GM21529 (cell line): ENCODE results near the gene XPA.
"Not testable (repeated sequence)": the region's sequence is repeated elsewhere in the genome, so short reads cannot be mapped to it uniquely, and the experiment has no call there.

Experiments
- ATAC-seq: cut with Tn5 transposase; IDR thresholded peaks from one replicate; pipeline ENCODE4 v1.9.1; 2021; ENCODE audit not compliant: unreplicated experiment

Gene XPA

DNA sequence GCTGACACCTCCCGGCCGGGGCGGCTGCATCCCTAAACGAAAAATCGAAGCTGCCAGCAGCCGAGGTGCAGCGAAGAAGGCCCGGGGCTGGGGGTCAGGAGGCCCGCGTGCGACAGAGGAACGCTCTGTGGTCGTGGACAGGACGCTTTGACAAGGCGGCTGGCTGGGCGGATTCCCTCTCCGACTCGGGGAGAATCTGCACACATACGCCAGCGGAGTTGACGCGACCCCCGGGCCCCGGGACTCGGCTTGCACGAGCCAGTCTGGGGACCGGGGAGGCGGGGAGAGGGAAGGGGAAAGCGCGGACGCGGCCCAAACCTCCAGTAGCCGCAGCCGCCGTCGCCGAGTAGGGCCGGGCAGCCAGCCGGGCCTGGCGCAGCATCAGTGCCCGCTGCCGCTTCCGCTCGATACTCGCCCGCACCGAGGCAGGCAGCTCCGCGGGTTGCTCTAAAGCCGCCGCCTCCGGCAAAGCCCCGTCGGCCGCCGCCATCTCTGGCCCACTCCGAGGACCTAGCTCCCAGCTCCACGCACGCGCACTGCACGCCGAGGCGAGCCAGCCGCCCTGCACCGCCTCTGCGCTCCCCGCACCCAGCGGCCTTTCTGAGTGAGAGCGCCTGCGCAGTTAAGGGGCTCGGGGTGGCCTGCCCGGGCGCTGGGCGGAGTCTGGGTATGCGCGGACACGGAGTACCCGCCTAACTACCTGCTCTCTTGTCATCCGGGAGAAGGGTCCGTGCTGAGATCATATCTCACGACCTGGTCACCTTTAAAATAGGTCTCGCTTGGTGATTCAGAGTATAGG, at the start of gene XPA:
TSS of gene XPA (minus strand) at position 538 of the 799 bp plus-strand sequence. CDS start at position 490, 48 bp downstream.
- peak; percentile 91 for ATAC-seq

DNA sequence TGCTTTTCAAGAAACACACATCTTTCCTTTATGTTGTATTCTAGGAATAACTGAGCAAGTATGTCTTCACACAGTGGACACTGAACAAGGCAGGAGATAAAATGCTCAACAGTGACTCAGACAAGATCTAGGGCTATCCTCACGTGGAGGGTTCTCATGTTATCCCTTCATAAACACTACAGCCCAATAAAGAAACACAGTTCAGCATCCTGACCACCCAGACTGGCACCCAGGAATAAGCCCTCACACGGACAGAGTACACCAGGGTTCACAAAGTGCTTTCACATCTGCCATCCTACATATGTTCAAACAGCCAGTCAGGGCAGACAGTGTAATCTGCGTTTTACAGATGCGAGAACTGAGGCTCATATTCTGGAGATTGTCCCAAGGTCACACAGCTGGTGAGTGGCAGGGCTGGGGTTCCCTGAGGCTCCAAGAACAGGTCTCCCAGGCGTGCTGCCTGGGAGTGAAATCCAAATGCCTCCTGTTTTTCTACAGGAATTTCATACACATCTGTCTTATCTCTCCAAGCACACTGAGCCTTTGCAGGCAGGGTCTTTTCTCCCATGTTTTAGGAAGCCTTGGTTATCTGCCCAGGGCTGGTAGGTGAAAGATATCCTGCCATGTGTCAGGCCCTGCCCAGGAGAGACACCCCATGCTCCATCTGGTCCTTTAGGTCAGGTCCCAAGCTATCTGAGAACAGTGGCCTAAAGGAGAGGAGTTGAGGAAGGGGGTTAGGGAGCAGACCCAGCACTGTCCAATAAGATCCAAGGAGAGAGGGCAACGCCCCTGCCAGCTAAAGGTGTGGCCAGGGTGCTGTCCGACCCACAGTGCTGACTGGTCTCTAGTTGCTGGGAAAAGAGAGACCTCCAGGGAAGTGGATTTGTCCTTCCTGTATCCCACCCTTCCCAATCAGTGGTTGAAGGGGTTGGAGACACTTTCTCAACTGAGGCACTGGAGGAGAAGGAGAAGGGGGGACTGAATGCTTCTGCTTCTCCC, 47.9 kb upstream of the XPA start:
- no peak for ATAC-seq

DNA sequence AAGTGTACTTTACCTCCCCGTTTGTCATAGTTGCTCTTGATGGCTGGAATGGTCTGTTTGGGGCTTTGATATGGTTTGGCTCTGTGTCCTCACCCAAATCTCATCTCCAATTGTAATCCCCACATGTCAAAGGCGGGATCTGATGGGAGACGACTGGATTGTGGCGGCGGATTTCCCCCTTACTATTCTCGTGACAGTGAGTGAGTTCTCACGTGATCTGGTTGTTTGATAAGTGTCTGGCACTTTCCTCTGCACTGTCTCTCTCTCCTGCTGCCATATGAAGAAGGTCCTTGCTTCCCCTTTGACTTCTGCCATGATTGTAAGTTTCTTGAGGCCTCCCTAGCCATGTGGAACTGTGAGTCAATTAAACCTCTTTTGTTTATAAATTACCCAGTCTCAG, 46.9 kb upstream of the XPA start:
- ATAC-seq, result not testable (repeated sequence)

DNA sequence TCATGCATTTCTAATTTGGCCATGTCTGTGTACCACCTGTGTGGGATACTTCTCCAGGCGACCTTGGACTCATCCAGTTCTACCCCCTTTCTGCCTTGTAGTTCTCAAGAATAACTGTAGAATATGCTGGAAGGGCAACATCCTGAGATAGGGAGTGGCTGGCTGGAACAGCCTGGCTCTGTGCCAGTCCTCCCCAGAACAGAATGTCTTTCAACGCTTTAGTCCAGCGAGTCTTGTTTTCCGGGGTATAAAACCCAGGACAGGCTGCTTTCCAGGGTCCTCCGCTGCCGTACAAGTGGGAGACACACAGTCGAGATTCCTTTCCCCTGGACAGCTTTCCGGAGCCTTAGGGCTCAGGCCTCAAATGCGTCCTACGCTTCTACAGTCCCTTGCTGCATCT, 45.4 kb upstream of the XPA start:
- ATAC-seq, result no peak

DNA sequence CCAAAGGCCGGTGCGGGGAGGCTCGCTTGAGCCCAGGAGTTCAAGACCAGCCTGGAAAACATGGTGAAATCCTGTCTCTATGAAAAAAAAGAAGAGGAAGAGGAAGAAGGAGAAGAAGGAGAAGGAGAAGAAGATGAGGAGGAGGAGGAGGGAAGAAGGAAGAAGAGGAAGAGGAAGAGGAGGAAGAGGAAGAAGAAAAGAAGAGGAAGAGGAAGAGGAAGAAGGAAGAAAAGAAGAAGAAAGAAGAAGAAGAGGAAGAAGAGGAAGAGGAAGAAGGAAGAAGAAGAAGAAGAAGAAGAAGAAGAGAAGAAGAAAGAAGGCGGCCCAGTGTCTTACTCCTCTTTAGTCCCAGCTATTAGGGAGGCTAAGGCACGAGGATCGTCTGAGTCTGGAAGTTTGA, 44.8 kb upstream of the XPA start:
- no peak for ATAC-seq

DNA sequence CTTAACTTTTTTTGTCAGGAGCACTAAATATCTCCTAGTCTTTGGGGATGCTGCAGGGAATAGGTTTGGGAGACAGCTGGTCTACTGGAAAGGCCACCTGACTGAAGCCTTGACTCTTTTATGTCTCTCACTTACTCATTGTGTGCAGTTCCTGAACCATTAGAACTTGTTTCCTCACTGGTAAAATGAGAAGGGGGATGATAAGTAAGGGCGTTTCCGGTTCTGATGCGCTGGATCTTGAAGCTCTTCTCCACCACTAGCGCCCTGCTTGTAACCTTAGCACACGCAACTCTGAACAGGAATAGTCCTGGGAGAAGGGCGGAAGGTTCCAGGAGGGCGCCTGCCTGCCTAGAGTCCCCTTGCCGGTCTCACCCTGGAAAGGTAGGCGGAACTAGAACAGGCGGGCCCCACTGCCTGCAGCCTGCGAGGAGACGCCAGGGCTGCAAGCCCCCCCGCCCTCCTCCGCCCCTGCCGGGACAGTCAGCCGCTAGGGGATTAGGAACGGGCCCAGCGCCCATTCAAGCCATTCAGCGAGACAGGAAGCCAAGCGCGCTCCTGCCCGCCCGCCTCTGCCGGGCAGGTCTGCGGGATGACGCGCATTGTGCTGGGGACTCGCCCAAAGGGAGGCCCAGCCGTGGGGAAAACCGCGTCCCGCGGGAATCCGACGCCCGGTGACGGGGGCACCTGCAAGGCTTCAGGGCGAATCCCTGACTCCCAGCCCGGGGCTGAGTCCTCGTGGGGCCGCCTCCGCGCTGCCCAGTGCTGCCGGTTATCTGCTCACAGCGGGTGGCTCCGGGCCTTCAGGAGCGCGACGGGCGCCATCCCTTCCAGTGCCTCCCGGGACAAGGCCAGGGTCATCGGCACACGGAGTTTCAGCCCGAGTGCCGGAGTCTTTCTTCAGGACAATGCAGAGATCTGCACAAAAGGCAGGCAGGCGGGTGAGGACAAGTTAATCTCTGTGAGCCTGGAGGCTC, 44.0 kb upstream of the XPA start:
- ATAC-seq, result no peak

DNA sequence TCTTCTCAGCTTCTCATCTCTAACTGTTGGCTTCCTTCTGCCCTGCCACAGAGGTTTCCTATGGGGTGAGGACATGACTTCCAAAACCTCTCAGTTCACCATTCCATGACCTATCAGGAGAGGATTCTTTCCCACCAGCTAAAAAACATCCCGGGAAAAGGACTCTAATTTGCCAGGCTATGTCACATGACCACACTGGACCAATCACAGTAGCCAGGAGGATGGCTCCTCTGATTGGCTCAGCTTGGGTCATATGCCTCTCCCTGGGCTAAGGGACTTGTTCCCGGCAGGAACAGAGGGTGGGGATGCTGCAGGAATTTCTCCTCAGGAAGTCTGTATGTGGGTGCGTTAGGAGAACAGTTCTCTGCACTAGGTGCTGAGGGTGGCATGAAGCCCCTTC, 40.3 kb upstream of the XPA start:
- no peak for ATAC-seq

DNA sequence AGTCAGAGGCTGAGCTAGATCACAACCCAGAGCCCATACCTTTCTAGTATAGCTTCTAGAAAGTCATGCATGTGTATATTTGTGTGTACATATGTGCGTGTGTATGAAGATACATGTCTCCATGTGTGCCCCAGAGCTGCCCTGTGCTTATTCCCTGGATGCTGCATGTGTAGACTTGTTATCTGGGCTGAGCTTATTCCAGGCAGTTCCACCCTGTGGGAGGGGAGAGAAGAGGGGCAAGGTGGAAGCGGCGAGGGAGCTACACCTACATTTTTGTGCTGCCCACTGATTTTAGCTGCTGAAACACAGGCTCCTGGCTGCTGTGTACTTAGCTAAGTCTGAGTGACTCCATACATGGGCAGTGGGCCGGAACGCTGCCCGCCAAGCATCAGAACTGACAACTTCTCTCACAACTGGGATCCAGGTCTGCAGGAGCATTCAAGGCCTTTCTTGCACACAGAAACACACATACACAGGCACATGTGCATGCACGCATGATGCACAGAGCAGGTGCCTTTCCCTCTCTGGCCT, 38.0 kb upstream of the XPA start:
- no peak for ATAC-seq

DNA sequence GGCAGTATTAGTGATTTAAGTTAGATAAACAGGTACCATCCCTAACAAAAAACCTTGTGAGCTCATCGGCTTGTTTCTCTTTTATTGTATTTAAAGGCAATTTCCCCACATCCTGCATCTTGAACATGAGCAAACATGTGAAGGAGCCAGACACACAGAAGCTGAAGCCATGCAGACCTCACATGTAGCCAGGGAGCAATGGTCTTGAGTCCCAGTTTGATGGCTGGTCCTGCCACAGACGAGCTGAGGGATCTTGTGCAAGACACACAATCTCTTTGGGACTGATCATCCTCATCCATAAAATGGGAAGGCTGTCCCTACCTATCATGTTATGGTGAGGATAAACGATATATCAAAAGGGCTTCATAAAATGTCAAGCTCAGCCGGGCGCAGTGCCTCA, 29.6 kb upstream of the XPA start:
- ATAC-seq, result no peak

DNA sequence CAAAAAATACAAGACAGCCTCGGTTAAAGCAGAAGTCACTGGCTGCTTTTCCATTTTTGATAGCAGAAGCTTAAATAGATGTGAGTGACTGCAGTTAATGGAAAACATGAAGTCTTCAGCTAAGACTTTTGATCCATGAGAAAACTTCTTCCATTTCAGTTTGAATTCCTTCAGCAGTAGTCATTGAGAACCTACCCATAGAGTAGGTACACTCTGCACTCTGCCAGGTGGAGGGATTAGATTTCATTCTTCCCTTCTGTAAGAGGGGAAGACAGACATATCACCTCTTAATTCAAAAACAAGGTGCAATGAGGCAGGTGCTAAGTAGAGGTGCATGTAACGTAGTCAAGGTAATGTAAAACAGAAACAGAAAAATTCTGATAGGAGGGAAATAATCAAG, 26.7 kb upstream of the XPA start:
- ATAC-seq, result no peak

DNA sequence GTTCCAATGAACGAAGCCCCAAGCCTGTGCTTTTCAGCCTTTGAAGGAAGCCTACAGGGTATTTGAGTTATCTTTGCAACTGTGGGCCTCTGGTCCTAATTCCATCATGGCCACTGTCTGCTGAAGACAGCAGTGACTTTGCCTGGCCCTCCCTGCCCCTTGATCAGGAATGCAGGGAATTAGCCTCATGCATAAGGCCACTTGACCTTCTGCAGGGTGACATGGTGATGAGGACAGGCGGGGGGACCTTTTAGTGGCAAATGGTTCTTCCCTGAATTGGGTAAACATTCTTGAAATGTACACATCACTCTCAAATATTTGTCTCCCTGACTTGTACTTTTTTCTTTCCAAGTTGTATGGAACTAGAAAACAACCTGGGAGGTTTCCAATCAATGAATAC, 25.2 kb upstream of the XPA start:
- ATAC-seq, result no peak

DNA sequence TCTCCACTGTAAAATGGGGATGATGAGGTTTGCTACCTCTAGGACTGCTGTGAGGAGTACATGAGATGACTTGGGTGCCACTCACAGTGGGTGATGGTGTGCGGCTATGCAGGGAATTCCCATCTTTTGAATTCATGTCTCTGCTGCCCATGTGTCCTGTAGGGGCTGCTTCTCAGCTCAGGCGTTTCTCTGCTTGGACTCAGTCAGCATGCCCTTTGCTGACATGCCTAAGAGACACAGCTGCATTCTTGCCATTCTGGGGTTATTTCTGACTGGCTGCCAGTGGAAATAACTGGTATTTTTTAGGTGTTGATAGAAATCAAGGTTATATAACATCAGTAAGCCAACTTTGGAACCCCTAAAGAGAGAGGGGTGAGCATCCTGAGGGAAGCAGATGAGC, 24.3 kb upstream of the XPA start:
- no peak for ATAC-seq

DNA sequence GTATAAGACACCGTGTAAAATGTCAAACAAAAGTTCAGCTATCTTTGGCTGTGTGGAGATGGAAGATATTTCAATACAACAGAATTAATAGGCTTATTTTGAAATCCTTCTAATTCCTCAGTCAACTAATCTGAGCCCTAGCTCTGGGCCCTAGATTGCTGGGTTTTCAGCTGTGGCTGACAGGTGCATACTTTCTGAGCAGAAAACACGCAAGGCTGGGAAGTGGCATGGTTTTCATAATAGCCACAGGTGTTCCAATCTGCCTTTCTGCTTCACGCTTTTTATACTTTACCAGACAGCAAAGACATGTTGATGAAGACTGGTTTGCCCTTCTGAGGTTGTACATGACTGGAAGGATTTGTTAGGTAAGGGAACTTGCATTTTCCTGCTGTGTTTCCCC, 20.7 kb upstream of the XPA start:
- ATAC-seq, result no peak

DNA sequence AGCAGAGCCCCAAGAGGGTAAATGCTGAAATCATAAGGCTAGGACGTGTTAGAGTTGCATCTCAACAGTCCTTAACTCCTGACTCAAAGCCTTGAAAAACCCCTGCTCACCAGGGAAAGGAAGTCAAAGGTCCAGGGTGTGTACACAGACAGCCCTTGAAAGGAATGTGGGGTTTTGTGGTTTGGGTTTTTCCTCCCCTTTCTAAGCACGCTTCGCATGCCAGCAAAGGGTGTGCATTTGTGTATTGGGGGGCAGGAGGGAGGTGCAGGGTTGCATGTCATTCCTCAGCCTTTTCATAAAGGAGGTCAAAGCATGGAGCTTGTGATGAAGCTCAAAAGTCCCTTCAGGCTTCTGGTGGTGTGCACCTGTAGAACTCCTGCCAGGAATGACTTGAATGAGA, 17.3 kb upstream of the XPA start:
- no peak for ATAC-seq

DNA sequence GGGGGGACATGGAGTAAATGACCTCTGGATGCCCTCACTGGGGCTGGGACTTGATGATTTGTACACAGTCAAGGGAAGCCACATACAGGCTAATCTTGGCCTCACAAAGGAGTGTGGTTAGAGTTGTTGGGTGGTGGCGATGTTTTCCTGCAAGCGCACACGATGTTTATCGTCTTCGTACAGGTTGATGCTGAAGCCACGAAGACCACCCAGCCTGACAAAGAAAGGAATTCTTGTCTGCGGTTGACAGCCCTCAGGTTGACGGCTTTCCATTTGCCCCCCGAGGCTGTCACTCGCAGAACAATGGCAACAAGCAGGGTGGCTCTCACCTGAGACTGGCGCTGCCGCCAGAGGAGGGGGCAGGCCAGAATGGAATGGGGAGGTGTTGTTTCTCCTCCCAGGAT, 14.1 kb upstream of the XPA start:
- no peak for ATAC-seq

DNA sequence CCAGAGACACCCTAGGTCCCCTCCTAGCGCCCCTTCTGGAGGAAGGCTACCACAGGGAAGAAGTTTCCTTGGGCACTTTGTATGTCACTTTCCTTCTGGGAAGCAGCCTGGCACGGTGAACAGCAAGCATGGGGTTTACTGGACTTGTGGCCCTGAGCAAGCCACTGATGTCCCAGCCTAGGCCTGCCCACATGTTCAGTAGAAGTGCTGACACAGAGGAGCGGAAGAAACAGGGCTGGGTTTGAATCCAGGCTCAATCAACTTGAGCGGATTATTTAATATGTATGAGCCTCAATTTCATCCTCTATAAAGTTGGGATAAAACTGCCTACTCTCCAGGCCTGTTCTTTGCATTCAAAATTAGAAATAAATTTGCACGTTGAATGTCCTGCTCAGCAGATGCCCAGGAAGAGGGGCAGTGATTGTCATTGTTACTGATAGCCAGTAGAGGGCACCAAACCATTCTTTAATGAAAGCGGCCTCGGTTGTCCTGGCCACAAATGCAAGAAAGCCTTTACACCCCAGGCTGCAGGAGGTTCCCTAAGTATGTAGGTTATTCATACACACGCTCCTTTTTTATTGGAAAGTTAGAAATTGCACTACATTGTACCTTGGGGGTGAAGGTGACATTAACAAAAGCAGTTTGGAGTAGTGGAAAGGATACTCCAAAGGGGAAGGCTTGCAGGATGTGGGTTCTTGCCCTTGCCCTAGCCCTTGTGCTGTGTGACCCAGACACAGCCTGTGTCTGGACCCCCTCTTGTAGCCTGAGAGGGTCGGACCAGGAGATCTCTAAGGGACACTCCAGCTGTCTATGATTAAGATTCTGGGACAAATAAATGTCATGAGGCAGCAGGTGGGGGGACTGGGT, 13.4 kb upstream of the XPA start:
- ATAC-seq, result peak; percentile 83

DNA sequence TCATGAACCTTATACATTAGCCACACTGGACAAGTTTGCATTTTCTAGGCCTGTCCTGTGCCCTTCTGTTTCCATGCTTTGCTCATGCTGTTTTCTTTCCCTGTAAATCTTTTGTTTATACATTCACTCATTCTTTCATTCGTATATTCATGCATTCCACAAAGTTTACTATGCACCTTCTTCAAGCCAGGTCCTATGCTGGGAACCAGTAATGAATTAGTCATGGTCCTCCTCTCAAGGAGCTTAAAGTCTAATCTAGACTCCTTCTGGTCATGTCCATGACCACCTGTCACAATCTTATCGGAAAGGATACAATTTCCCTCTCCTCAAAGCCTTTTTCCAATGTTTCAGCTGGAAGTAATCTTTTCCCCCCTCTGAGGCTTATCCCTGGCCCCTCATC, 9.1 kb upstream of the XPA start:
- ATAC-seq, result no peak

DNA sequence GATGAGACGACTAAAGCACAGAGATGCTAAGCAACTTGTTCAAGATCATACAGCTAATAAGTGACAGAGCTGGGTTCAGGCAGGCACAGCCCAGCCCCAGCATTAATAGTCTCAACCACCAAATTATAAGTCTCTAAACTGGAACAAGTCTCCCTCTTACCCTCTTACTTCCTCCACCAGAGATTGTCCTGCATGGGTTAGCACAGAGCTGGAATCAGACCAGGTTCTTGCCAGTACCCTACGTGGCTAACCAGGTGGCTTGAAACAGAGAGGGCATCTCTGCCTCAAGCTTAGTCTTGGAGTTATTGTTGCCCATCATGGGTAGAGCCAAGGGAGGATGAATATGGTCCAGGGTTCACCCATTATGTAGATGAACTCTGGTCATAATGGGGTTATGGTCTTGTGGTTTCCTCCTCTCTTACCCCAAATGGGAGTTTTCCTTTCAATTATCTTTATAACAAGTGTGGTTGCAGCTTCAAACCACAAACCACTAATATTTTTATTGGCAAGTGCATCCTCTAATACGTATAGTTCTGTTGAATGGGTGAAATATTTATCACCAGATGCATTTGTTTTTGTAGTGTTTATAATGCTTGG, 8.3 kb upstream of the XPA start:
- ATAC-seq, result no peak

DNA sequence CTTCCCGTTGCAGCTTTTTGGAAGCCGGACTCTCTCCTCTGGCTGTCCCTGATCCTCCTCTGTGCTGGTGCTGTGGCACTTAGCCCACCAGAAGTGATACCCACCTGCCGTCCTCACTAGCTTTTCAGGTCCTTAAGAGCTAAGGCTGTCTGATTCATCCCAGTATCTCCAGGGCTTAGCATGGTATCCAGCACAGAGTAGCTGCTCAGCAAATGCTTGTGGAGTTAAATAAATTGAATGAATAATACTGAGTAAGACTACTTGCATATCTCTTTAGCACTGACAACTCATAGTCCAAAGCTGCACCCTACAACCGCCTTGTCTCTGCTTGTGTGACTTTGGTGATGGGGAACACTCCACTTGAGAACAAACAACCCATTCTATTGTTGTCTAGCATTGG, 7.7 kb upstream of the XPA start:
- ATAC-seq, result no peak
